ENCODE measurements around the gene CACNA2D1. TPM values are rescaled to one million over a fixed set of nuclear protein-coding genes. Genes with fewer than 3 reads are reported as not detected.
"Not testable (repeated sequence)": the region's sequence is repeated elsewhere in the genome, so short reads cannot be mapped to it uniquely, and the experiment has no call there.

Gene CACNA2D1
- total RNA-seq, 2 donors from 2014 or later, result not detected

GRCh38 chr7:82445271-82445670 is 1.7 kb upstream of the CACNA2D1 start:
- Mint-ChIP-seq H3K36me3 (ENCODE audit: low read depth) (no peaks in the 10 kb centered on the region), H3K27ac (no peak overlapping the region), H3K4me1 (no peaks in the 10 kb centered on the region), H3K4me3 (no peak overlapping the region), H3K27me3 (peaks cover 28% of the 10 kb centered on the region)
- DNase-seq, result no peak
- no peak for ATAC-seq
- no peaks in the 10 kb centered on the region for H3K9me3 ChIP-seq (ENCODE audit: control insufficient read depth, low read length, poor library complexity, severe bottlenecking)

GRCh38 chr7:82444220-82444909 is 788 bp upstream of the CACNA2D1 start:
- no peaks in the 10 kb centered on the region for H3K36me3 Mint-ChIP-seq (ENCODE audit: low read depth)
- H3K27ac Mint-ChIP-seq, result no peak overlapping the region
- DNase-seq, result no peak
- peak overlapping the region; percentile 54 for H3K4me3 Mint-ChIP-seq
- H3K9me3 ChIP-seq (ENCODE audit: control insufficient read depth, low read length, poor library complexity, severe bottlenecking), result no peaks in the 10 kb centered on the region
- ATAC-seq, result no peak
- H3K27me3 Mint-ChIP-seq, result peaks cover 28% of the 10 kb centered on the region
- H3K4me1 Mint-ChIP-seq, result no peaks in the 10 kb centered on the region

- Mint-ChIP-seq H3K27me3 (peaks cover 28% of the 10 kb centered on the region), H3K36me3 (ENCODE audit: low read depth) (no peaks in the 10 kb centered on the region), H3K4me1 (no peaks in the 10 kb centered on the region), H3K27ac (no peak overlapping the region), H3K4me3 (peak overlapping the region; percentile 72)
- H3K9me3 ChIP-seq (ENCODE audit: control insufficient read depth, low read length, poor library complexity, severe bottlenecking), result no peaks in the 10 kb centered on the region
- DNase-seq (no peak), ATAC-seq (no peak)
Observed at GRCh38 chr7:82443036-82443546, 486 bp downstream of the CACNA2D1 start.

- DNase-seq, result no peak
- Mint-ChIP-seq H3K27me3 (peaks cover 28% of the 10 kb centered on the region), H3K27ac (no peak overlapping the region), H3K36me3 (ENCODE audit: low read depth) (no peaks in the 10 kb centered on the region), H3K4me3 (peak overlapping the region; percentile 72), H3K4me1 (no peaks in the 10 kb centered on the region)
- H3K9me3 ChIP-seq (ENCODE audit: control insufficient read depth, low read length, poor library complexity, severe bottlenecking), result no peaks in the 10 kb centered on the region
- no peak for ATAC-seq
Observed at GRCh38 chr7:82442492-82443035, 1.0 kb downstream of the CACNA2D1 start.

GRCh38 chr7:82441669-82442478 is 1.7 kb downstream of the CACNA2D1 start:
- DNase-seq, result no peak
- no peak for ATAC-seq
- no peaks in the 10 kb centered on the region for H3K9me3 ChIP-seq (ENCODE audit: control insufficient read depth, low read length, poor library complexity, severe bottlenecking)
- peaks cover 28% of the 10 kb centered on the region for H3K27me3 Mint-ChIP-seq
- no peak overlapping the region for H3K27ac Mint-ChIP-seq
- H3K4me1 Mint-ChIP-seq, result no peaks in the 10 kb centered on the region
- no peaks in the 10 kb centered on the region for H3K36me3 Mint-ChIP-seq (ENCODE audit: low read depth)
- H3K4me3 Mint-ChIP-seq, result no peak overlapping the region

GRCh38 chr7:82438521-82438920 is 5.1 kb downstream of the CACNA2D1 start:
- Mint-ChIP-seq H3K4me1 (no peaks in the 10 kb centered on the region), H3K4me3 (no peak overlapping the region), H3K36me3 (ENCODE audit: low read depth) (no peaks in the 10 kb centered on the region), H3K27me3 (peaks cover 10% of the 10 kb centered on the region), H3K27ac (no peak overlapping the region)
- no peaks in the 10 kb centered on the region for H3K9me3 ChIP-seq (ENCODE audit: control insufficient read depth, low read length, poor library complexity, severe bottlenecking)
- no peak for ATAC-seq
- DNase-seq, result no peak

GRCh38 chr7:82435769-82436168 is 7.8 kb downstream of the CACNA2D1 start:
- Mint-ChIP-seq H3K4me1 (no peaks in the 10 kb centered on the region), H3K27me3 (no peaks in the 10 kb centered on the region), H3K27ac (no peak overlapping the region), H3K36me3 (ENCODE audit: low read depth) (no peaks in the 10 kb centered on the region), H3K4me3 (no peak overlapping the region)
- H3K9me3 ChIP-seq (ENCODE audit: control insufficient read depth, low read length, poor library complexity, severe bottlenecking), result no peaks in the 10 kb centered on the region
- DNase-seq, result no peak
- no peak for ATAC-seq

- Mint-ChIP-seq H3K4me1 (no peaks in the 10 kb centered on the region), H3K36me3 (ENCODE audit: low read depth) (no peaks in the 10 kb centered on the region), H3K4me3 (no peak overlapping the region), H3K27ac (no peak overlapping the region), H3K27me3 (no peaks in the 10 kb centered on the region)
- no peak for DNase-seq
- H3K9me3 ChIP-seq (ENCODE audit: control insufficient read depth, low read length, poor library complexity, severe bottlenecking), result no peaks in the 10 kb centered on the region
- no peak for ATAC-seq
Observed at GRCh38 chr7:82434275-82435022, 9.1 kb downstream of the CACNA2D1 start.

- no peak overlapping the region for H3K4me3 Mint-ChIP-seq
- no peaks in the 10 kb centered on the region for H3K4me1 Mint-ChIP-seq
- no peaks in the 10 kb centered on the region for H3K36me3 Mint-ChIP-seq (ENCODE audit: low read depth)
- no peak for ATAC-seq
- H3K27ac Mint-ChIP-seq, result no peak overlapping the region
- H3K27me3 Mint-ChIP-seq, result no peaks in the 10 kb centered on the region
- DNase-seq, result no peak
- no peaks in the 10 kb centered on the region for H3K9me3 ChIP-seq (ENCODE audit: control insufficient read depth, low read length, poor library complexity, severe bottlenecking)
Observed at GRCh38 chr7:82433507-82433906, 10.1 kb downstream of the CACNA2D1 start.

- not testable (repeated sequence) for H3K36me3 Mint-ChIP-seq (ENCODE audit: low read depth); H3K9me3 ChIP-seq (ENCODE audit: control insufficient read depth, low read length, poor library complexity, severe bottlenecking); H3K4me3 Mint-ChIP-seq; ATAC-seq; H3K4me1 Mint-ChIP-seq; H3K27me3 Mint-ChIP-seq; H3K27ac Mint-ChIP-seq; DNase-seq
Observed at GRCh38 chr7:82432743-82433142, 10.8 kb downstream of the CACNA2D1 start.

GRCh38 chr7:82430500-82431465 is 12.8 kb downstream of the CACNA2D1 start:
- no peaks in the 10 kb centered on the region for H3K9me3 ChIP-seq (ENCODE audit: control insufficient read depth, low read length, poor library complexity, severe bottlenecking)
- H3K4me3 Mint-ChIP-seq, result no peak overlapping the region
- DNase-seq, result no peak
- ATAC-seq, result no peak
- H3K4me1 Mint-ChIP-seq, result no peaks in the 10 kb centered on the region
- no peaks in the 10 kb centered on the region for H3K36me3 Mint-ChIP-seq (ENCODE audit: low read depth)
- no peaks in the 10 kb centered on the region for H3K27me3 Mint-ChIP-seq
- no peak overlapping the region for H3K27ac Mint-ChIP-seq

- no peaks in the 10 kb centered on the region for H3K27me3 Mint-ChIP-seq
- H3K9me3 ChIP-seq (ENCODE audit: control insufficient read depth, low read length, poor library complexity, severe bottlenecking), result no peaks in the 10 kb centered on the region
- no peak for ATAC-seq
- no peak for DNase-seq
- H3K4me1 Mint-ChIP-seq, result no peaks in the 10 kb centered on the region
- no peak overlapping the region for H3K27ac Mint-ChIP-seq
- no peaks in the 10 kb centered on the region for H3K36me3 Mint-ChIP-seq (ENCODE audit: low read depth)
- H3K4me3 Mint-ChIP-seq, result no peak overlapping the region
Observed at GRCh38 chr7:82429408-82429807, 14.2 kb downstream of the CACNA2D1 start.
